ENCODE data around the gene CCR7.
A peak's percentile ranks its signal among the peaks of the same experiment; 100 is the strongest.

CCR7 gene

DNA sequence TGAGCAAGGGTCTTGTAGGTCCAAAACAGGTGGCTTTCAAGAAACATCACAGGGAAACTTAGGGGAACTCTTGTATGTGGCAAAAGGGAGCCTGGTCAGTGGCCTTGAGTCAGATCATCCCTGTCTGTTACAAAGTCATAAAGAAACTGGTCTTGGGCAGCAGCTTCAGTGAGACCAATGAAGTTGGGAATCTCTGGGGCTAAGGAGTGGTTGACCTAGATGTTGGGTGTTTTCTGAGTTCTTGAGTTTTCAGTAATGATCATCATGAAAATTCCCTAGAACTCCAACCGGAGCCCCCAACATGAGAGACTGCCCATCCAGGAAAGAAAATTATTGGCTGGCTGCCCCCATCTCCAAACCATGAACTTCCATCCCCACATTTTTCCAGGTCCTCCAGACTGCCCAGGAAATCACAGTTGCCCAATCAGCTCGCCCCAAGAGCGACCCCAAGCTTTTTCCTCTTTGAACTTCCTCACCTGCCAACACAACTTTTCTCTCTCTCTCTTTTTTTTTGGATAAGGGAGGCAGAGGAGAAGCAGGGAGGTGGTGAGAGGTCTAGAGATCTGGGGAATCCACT, 3.9 kb downstream of the CCR7 start:
- DNase-seq, result peak; percentile 34

DNA sequence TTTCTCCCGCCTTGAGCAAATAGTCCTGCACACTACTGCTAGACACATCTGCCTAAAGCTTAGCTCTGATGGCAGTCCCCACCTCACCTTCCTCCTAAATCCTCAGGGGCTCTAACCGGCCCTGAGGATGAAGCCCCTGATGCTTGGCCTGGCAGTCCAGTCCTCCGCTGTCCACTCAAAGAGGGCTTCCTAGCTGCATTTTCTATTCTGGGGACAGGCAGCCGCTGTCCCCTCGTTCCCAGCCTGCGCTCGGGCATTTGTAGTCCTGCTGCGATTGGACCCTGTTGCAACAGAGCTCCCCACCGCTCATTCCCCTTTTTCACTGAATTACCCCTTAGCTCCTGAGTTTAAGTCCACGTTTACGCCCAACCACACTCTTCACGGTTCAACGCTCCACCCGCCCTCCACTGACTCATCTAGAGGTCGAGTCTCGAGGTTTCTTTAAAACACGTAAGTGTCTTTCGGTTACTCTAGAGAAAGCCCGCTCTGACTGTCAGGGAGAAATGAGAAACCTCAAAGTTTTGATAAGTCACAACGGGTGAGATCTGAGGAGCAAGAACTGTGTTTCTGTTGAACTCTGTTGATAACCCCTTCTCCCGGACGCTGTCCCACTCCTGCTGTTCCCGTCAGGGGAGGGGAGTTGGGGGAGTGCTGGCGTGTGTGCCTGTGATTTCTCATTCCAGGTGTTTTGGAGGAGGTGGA, 4.5 kb downstream of the CCR7 start:
- peak; percentile 53 for DNase-seq

DNA sequence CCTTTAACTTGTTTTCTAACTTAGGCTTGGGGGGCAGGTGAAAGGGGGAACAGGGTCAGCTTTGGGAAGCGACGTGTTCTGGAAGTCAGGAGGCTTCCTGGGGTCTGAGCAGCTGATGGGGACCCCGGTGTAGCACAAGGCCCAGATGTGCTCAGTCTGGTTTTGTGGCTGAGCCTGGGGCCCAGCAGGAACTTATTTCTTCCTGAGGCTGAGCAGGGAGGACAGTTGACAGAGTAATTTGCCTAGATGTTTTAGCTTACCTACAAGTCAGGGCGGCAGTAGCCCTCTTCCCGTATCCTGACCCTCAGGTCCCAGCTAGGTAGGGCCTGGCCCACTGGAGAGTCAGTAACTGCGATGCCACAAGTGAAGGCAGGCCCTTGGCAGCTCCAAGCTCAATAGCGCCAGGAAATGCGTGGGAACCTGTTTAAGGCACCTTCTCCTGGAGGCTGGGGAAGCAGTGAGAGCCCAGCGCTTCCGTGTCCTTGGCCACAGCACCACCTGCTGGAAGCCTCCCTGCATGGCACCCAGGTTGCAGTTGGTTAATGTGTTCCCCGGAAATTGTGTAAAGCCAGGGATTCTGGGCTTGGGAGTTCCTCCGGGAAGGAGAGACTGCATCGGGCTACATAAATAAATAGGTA, 5.2 kb downstream of the CCR7 start:
- peak; percentile 97 for DNase-seq

DNA sequence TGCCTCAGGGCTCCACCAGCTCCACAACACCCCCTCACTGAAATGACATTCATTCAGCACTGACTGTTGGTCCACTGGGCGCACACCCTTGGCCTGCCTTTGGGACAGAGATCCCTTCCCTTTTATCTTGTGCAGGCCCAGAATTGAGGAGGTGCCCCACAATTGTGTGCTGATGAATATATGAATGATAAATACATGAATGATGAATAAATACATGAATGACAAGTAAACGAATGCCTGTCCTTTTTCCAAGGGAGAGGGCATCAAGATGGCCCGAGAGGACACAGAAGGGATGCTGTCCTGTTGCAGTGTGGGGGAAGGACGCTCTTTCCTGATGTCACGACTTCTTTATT, 5.7 kb downstream of the CCR7 start:
- DNase-seq, result no peak

DNA sequence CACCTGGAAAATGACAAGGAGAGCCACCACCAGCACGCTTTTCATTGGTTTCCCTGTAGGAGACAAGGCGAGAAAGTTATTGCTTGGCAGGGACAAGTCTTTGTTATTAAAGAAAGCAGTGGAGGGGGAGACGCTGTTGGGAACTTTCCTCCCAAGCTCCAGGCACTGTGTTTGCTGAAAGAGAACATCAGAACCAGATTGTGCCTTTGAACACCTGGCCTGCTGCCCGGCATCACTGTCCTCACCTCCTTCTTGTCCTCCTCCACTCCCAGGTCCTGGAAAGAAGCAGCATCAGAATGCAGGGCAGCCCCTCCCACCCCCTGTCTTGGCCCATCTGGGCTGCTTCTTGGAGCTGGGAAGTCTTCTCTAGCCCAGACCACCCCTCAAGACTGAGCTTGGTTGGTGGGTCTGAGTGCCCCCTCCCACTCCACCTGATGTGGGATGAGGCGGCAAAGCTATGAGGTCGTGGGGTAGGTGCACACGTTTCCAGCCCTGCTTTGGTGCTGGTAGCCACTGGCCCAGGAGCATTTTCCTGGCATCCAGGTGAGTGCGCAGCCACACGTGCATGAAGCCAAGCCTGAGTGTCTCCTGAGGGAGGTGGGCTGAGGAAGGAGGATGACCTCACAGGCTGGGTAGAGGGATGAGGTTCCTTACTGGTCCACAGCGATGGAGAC, 6.2 kb downstream of the CCR7 start:
- DNase-seq, result peak; percentile 52

DNA sequence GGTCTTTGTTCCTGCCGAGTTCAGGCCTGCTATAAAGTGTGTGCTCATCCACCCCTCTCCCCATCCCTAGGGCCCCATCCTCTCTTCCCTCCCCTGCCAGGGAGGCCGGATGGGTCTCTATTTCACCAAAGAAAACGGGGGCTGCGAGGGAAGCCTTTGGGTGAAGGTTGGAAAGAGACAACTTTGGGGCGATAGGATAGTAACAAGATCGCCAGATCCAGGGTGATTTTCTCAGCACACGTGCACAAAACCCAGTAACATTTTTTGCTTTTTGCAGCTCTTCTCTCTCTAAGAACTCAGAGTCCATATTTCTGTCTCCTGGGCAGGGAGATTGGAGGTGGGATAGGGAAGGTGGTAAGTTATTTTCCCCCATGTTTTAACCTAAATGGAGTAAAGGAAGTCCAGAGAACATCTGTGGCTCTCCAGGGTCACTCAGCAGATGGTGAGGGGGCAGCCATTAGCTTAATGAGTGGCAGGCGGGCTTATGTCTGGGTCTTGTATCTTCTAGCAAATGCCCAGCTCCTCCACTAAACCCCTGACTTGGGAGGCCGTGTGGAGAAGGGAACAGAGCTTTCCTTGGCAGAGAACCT, 6.9 kb downstream of the CCR7 start:
- DNase-seq, result no peak

DNA sequence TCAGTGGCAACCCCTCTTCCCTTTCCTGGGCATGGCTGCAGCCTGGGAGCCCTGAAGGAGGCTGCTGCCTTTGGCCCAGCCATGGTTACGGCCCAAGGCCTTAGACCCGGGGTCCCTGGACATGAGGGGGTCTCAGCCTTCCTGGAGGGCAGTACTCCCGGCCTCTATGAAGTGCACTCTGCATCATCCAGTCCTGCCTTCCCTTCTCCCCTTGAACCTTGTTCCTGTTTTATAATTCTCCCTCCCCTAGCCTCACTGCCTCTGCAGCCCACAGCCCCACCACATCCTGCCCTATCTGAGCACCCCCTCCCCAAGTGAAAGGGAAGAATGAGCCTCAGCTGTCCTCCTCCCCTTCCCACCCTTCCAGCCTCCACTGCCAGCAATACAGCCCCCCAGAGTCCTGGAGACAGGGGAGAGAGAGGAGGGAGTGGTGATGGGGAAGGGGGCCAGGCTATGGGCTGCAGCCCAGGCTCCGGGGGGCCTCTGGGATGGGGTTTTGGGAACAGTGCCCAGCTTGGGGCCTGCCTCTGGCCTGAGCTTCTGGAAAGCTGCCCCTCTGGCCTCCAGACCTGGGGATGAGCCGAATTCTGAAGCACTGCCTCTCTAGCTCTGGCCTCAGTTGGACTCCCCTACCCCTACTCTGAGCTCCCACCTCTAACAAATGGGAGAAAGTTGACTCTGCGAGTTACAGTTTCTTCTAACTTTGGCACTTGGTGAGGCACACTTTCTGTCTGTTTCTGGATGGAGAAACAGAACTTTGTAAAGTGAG, 7.6 kb downstream of the CCR7 start:
- DNase-seq, result peak; percentile 49

DNA sequence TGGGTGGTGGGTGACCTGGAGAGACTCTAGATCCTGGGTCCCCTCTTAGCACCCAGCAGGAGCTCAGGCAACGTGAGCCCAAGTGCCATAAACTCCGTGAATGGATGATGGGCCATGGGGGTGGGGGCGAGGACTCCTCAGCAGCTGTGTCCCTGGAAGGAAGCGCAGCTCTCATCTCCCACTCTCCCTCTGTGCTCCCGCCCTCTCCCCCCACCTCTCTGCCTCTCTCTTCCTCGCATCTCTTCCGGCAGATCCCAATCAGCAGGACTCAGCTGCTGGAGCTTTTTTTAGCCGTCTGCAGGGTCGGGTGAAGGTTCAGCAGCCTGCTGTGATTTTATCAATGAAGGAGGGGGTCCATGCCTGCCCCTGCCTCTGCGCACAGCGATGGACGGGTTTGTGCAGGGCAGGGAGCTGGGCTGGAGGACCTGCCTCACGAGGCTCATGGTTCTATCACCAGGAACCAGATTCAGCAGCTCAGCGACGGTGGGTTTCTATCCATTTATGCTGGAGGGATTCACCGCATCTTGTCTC, 8.3 kb downstream of the CCR7 start:
- peak; percentile 70 for DNase-seq

DNA sequence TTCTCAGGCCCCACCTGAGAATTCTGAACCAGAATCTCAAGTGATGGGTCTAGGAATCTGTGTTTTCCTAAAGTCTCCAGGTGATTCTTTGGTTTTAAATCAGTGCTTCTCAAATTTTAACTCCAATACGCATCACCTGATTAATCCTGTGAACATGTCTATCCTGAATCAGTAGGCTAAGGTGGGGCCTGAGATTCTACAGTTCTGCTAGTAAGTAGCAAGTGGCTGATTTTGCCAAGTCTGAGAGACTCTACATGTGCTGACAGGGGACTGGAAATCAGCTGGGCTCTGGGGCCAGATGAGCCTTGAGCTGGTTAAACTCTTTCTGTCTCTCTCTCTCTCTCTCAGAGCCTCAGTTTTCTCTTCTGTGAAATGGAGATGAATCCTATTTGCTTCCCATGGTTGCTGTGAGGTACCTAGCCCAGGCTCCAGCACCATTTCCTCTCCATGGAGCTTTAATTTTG, 9.0 kb downstream of the CCR7 start:
- DNase-seq, result no peak

DNA sequence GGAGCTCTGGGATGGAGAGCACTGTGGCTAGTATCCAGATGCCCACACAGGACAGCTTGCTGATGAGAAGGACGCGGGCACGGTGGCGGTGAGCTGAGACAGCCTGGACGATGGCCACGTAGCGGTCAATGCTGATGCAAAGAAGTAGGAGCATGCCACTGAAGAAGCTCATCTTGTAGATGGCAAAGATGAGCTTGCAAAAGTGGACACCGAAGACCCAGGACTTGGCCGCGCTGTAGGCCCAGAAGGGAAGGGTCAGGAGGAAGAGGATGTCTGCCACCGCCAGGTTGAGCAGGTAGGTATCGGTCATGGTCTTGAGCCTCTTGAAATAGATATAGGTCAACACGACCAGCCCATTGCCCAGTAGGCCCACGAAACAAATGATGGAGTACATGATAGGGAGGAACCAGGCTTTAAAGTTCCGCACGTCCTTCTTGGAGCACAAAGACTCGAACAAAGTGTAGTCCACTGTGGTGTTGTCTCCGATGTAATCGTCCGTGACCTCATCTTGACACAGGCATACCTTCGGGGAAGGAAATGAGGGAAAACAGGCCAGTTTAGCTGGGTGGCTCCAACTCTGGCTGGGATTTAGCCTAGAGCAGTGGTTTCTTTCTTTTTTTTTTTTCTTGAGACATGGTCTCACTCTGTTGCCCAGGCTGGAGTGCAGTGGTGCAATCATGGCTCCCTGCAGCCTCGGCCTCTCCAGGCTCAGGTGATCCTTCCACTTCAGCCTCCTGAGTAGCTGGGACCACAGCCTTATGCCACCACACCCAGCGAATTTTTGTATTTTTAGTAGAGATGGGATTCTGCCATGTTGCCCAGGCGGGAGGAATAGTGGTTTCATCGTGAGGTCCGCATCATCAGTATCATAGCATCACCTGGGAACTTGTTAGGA, 9.7 kb downstream of the CCR7 start:
- DNase-seq, result peak; percentile 85

DNA sequence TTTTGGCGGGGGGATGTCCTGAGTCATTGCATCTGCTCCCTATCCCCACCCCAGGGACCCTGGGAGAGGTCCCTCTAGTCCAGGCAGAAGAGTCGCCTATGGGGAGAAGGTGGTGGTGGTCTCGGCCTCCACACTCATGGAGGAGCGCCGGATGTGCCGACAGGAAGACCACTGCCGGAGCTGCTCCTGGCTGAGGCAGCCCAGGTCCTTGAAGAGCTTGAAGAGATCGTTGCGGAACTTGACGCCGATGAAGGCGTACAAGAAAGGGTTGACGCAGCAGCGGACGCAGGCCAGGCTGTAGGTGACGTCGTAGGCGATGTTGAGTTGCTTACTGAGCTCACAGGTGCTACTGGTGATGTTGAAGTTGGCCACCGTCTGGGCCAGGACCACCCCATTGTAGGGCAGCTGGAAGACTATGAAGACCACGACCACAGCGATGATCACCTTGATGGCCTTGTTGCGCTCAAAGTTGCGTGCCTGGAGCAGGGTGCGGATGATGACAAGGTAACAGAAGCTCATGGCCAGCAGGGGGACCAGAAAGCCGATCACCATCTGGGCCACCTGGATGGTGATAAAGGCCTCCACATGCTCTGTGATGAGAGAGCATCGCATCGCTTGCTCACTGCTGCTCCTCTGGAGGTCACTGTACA, 10.5 kb downstream of the CCR7 start:
- DNase-seq, result peak; percentile 51

DNA sequence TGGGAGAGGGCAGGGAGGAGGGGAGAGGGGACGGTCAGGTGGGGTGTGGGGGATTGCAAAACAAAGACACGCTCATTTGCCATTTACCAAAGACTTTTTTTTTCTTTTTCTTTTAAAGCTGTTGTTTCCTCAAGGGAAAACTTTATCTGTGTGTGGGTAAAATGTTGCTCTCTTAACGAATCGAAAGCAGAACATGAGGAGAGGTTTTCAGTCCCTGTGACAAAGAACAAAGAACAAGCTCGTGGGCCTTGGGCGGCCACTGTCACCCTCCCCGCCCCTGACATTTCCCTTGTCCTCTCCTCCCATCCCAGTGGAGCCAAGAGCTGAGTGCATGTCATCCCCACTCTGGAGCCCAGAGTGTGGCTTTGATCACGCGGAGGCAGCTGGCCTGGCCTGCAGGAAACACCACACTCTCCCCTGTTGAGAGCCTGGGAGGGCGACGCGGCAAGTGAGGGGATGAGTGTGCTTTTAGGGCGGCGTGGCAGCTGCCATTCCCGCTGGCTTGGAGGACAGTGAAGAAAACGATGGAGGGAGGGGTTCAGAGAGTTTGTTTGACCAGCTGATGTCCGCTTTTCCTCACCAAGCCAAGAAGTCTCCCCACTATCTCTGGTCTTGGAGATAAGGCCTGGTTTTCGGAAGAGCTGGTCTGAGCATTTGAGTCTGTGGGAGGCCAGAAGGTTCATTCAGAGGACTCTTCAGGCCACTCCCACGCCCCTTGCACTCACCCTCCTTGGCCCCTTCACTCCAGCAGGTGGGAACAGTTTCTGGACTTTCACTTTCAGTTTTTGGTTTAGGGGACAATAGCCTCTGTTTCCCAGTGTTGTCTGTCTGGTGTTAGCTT, 11.4 kb downstream of the CCR7 start:
- DNase-seq, result peak; percentile 73

DNA sequence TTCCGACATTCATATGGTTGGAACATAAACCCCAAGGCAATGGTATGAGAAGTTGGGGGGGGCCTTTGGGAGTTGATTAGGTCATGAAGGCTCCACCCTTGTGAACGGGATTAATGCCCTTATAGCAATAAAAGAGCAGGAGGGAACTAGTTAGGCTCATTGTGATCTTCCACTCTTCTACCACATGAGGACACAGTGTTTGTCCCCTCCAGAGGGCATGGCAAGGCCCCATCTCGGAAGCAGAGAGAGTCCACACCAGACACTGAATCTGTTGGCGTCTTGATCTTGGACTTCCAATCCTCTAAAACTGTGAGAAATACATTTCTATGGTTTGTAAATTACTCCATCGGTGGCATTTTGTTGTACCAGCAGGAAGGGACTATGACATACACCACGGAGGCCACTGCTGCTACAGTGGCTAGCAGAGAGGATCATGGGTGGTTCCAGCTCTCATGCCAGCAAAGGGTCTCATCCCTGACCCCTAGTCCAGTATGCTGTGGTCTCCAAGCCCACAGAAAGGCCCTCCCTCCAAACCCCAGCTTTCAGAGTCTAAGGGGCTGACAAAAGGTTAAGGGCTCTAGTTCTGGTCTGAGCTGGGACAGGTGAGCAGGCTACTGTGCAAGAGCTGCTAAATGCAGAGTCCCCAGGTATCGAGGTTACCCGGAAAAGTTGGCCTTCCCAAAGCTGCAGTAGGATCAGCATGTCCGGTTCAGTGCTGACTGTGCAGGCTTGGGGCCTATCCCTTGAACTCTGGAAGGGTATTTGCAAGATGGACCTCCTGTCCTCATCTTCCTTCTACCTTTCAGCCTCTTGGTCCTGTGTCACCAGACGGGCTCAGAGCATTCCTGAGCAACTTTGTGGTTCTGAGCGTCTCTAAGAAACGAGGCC, 12.2 kb downstream of the CCR7 start:
- peak; percentile 71 for DNase-seq

DNA sequence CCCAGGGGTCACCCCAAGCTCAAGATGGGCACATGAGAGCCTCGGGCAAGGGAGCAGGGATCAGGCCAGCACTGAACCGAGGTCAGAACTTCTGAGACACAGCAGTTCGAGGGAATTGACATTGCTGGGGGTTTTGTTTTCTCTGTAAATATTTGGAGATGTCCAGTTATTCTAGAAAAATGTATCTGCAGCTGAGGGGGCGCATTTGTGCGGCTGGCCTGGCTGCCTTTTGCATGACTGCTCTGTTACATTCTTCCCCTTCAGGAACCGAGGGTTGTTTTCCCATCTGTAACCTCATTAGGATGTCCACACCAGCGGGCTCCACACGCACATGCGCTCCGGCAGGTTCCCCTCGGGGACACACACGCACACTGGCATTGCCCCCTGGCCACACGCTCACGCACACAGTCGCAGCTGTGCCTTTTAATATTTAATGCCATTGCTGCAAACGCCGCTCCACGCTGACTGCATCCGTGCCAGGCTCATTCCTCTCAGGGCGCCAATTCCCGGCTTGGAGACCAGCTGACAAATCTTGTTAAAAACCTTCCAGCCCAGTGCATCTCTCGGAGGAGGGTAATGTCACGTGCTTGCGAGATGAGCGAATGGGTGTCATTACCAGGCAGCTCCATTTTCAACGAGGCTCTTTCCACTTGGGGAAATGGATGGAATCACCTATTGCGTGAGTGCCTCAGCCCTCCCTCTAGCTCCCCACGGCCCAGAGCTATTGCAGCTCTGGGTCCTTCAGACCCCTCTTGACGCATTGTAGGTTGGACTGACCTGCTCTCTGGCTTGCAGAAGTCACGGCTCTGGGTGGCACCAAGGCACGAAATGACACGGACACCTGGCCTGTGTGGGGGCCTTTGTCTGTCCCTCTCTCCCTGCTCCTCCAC, 13.1 kb downstream of the CCR7 start:
- peak; percentile 57 for DNase-seq

DNA sequence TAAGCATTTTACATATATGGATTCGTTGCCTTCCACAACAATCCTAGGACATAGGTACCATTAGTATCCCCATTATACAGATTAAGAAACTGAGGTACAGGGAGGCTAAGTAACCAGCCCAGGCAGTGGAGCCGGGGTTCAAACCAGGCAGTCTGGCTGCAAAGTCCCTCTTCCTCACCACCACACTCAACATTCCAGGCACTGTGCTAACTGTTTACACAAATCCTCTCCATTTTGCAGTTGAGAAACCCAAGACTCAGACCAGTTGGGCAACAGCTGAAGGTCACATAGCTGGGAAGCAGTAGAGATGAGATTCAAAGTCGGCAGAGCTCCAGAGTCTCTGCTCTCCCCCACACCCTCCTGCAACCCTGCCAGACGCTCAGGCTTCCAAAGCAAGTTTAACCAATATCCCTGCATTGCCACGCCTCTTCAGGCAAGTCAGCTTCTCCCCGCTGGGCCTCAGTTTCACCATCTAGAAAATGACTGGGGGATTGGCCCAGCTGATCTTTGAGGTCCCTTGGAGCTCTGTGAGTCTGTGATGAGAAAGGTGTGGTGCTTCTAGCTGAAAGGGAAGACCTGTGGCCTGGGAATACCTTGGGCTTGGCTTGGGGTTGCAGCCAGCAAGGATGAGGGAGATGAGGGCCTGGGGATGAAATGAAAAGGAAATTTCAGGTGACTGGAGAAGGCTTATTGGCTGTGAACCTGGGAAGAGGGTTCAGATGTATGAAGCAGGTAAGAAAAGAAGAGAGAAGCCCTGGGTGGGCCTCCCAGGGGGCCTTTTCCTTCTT, 14.0 kb downstream of the CCR7 start:
- peak; percentile 60 for DNase-seq

DNA sequence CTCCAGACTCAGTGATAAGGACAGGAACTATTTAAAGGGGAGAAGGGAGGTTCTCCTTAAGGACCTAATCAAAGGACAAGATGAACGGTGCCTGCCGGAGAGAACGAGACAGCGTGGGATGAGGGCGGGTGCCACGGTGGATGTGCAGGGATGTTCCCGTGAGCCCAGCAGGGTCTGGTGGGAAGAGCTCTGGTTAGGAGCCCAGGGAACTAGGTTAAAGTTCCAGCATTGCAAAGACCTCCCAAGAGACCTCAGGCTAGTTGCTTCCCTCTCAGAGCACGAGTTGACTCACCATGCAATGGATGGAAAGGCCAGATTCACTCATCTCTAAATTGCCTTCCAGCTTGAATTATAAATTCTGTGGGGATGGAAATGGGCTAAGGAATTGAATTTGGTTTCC, 14.7 kb downstream of the CCR7 start:
- peak; percentile 87 for DNase-seq
